GM12872 (cell line): ENCODE data around the gene JARID2.

ENCODE experiments used
- TF ChIP-seq, protein P1 (sequence below): IDR thresholded peaks from 3 replicates; pipeline ENCODE4 v1.5.1; 2011; ENCODE audit warnings: low read depth, mild to moderate bottlenecking, low read length, moderate library complexity; ENCODE audit not compliant: insufficient read depth

JARID2 gene

DNA sequence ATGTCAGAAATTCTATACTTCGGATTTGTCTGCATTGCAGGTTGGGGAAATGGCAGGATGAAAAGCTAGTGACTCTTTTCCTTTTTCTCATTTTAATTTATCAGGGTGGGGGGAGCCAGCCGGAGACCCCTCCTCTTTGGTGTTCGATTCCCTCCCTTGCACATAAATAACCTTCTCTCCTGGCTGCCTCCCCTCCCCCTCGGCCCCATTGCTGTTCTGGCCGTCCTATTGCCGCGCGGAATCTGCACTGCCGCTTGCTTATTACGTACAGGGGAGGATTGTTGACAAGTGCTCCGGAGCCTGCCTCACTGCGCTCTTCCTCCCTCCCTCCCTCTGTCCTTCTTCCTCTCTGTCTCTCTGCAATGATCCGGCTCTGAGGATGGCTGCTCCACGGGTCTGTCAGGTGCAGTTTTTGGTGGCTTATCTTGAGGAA lies 154.7 kb downstream of the JARID2 start:
- TF ChIP-seq, protein P1, sequence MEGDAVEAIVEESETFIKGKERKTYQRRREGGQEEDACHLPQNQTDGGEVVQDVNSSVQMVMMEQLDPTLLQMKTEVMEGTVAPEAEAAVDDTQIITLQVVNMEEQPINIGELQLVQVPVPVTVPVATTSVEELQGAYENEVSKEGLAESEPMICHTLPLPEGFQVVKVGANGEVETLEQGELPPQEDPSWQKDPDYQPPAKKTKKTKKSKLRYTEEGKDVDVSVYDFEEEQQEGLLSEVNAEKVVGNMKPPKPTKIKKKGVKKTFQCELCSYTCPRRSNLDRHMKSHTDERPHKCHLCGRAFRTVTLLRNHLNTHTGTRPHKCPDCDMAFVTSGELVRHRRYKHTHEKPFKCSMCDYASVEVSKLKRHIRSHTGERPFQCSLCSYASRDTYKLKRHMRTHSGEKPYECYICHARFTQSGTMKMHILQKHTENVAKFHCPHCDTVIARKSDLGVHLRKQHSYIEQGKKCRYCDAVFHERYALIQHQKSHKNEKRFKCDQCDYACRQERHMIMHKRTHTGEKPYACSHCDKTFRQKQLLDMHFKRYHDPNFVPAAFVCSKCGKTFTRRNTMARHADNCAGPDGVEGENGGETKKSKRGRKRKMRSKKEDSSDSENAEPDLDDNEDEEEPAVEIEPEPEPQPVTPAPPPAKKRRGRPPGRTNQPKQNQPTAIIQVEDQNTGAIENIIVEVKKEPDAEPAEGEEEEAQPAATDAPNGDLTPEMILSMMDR, result no peak

DNA sequence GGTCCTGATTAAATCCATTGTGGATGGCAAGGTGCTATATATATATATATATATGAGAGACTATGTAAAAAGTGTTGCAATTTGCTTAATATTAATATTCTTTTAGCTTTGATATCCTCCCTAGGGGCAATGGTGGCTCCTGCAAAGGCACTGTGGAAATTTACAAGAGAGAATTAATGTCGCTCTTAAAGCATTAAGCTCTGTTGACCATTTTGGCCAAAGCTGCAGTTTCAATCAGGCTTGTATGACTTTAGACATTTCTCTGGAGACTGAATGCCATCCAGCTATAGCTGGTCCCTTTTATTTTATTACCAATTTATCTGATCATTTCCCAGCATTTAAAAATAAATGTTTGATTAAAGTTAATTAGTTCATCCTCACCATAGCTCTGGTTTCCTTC lies 155.3 kb downstream of the JARID2 start:
- TF ChIP-seq, protein P1, result no peak

DNA sequence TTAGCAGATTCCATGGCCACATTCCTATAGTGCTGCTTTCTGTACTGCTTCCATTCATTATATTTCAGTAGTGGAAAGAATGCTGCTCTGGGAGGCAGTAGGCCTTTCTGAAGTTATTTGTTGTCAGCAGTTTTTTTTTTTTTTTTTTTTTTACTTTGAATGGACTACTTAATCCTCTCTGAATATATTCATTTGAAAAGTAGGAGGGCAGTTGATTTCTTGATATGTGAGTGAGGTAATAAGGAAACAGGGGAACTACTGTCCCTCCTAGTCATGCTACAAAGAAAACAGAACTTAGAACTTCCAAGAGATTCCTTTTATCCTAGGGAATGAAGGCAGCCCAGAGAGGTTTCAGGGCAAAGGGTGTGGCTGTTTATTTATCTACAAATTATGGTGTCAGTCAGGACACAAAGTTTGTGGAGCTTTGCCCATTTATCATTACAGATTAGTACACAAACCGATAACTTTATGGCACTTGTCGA lies 155.9 kb downstream of the JARID2 start:
- TF ChIP-seq, protein P1, result no peak

DNA sequence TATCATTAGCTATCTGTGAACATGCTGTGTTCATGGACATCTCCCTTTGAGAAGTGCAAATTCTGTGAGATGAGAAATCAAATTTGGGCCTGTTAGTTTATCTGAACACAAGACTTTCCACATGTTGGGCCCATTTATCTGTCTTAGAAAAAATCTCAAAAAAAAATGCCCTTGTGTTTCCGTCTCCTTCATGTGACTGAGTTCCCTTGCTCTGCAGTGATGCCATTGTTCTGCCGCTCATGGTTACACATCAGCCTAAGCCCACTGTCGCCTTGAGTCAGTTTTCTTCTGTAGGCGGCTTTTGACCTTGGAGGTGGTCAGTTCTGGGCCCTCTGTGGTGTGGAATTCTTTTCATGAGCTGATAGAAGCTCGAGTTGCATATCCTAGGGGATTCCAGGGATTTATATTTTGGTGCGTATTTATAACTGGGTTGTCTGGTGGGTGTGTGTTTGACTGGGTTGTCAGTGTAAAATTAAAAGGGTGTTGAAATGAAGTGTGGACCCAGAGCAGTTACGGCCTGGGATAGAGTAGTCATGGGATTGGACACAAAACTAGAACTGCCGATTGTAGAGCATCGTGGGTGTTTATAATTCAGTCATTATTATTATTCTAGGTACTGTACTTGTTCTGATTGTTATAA lies 156.7 kb downstream of the JARID2 start:
- TF ChIP-seq, protein P1, result no peak

DNA sequence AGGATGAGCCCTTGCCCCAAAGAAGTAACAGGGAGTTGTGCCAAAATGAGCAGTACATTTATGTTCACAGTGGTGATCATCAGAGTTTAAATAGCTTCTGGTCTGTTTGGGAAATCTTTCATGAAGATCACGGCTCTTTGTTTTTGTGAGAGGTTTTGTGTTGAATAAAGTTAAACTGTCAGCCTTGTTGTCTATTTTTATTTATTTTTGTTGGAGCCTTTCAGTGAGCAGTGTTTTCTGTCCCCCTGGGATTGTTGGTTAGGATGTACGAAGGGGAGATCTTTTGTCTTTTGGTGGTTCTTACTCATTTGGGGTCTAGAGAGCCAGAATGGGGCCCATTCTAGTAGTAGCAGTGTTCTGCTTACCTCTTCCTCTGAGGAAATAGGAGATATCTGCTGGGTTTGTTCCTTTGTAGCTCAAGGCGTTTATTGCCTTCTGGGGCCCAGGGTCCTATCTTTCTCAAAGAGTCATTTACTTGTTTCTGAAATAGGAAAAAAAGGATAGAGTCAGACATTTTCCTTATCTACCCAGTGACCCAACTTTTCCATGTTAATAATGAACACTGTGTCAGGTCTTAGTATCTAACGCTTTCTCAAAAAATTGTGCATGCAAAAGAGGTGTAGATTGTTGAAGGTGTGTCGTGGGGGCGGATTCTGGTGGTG lies 157.4 kb downstream of the JARID2 start:
- TF ChIP-seq, protein P1, result no peak

DNA sequence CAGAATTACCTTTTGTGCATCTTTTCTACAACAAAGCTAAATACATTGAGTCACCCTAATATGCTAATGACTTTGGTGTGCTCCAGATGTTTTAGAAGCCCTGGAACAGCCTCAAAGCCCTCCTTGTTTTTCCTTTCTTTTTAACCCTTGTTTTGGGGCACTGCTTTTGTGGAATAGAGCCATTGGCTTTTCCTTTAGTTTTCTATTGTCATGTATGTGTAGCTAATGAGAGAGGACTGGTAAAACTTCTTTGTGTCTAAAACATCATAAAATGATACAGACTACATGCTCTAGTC lies 158.8 kb downstream of the JARID2 start:
- TF ChIP-seq, protein P1, result no peak

DNA sequence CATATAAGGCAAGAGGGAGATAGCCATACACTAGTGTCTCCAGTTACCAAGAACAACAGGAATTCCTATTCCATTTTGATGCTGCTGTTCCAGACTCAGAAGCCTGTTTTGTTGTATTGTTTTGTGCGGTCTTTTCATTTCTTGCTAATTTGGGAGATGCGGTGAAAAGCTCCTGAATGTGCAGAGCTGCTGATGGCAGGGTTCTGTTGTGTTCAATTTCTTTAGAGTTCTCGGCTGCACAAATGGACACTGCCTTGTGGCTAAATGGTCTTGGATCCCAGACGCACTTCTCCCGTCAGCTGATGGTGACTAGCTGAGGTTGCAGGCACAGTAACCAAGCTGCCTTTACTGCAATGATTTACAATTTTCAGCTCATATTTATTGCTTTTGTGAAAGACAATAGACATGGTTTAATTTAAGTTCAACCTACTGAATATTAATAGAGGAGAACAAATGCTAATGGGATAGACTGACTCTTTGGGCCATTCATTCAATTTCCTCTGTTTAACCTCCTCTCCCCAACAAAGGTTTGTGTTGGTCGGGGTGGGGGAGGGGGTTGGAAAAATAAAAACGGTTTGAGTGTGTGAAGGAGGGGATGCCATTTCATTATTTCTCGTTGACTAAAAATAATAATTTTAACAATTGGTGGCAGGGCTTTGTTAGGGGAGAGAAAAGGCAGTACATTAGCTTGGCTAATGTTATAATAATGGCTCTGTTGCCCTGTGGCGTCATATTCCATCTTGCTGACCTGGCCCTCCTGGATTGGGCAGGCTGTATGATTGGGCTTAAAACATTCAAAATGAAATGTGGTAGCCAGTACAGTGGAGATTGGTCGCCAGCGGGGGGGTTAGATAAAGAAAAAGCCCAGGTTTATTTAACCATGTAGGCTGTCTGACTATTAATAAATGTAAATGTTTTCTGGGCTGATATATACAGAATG lies 159.5 kb downstream of the JARID2 start:
- TF ChIP-seq, protein P1, result no peak
